D721Med (cell line): ENCODE results near the gene ERC2.

Experiments
- DNase-seq: peaks from one replicate; pipeline ENCODE4 v3.0.0; 2011; ENCODE audit warnings: low spot score; ENCODE audit not compliant: insufficient read length
- FAIRE-seq: peaks from 2 replicates; lab custom pipeline; 2011; peaks lifted over from hg19 to GRCh38; lab: Jason Lieb, UNC
- CTCF ChIP-seq: IDR thresholded peaks from 2 replicates; pipeline ENCODE4 v1.5.1; 2012; ENCODE audit warnings: mild to moderate bottlenecking, control low read depth; ENCODE audit not compliant: insufficient read depth; ENCODE audit errors: missing control alignments

Gene ERC2

GRCh38 chr3:55951388-55951787, 516.9 kb downstream of the ERC2 start:
- TF ChIP-seq CTCF, result no peak
- DNase-seq, result no peak
- no peak for FAIRE-seq

DNA sequence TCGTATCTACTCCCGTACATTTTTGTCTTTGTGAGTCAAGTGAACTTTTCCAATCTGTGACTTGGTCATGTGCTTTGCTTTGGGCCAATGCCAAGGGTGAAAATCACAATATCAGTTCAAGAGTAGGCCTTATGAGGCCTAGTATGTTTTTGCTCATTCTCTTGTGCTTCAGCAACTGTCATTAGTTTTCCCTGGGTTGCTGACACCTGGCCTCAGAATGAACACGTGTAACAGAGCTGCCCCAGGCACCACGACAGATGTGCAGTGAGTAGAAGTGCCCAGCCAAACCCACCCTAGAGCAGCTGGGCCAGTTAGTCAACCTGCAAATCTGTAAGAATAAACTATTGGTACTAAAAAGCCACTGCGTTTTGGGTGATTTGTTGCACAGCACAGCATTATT, 520.9 kb downstream of the ERC2 start:
- no peak for TF ChIP-seq CTCF
- DNase-seq, result no peak
- no peak for FAIRE-seq

DNA sequence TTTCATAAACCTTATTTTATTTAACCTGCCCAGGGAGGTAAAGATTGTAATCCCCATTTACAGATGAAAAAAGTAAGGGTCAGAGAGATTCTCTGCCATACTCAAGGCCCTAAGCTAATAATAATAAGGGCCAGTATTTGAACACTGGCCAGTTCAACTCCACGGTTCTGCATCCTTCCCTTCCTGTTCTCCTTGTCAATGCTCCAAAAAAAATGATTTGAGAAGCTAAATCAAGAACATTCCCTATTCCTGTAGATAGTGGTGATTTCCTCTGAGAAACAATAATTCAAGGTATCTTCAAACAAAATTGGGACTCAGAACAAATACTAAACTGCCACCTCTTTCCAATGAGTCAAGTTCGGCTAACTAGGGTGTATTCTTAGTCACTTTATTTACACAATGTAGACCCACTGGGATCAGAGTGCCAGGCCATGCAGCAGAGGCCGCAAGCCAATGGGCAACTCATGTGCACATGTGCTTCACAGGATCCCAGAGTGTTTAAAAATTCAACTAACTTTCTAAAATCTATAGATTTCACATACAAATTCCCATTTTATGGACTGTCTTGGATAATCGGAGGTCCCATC, 521.6 kb downstream of the ERC2 start:
- no peak for TF ChIP-seq CTCF
- DNase-seq (no peak), FAIRE-seq (no peak)

- FAIRE-seq (no peak), DNase-seq (no peak)
- no peak for TF ChIP-seq CTCF
These were observed 525.4 kb downstream of the ERC2 start for GRCh38 chr3:55942868-55943267.

- DNase-seq (no peak), FAIRE-seq (no peak)
These were observed 529.0 kb downstream of the ERC2 start for GRCh38 chr3:55939287-55939686.

GRCh38 chr3:55937301-55937700, 531.0 kb downstream of the ERC2 start:
- no peak for FAIRE-seq

More at GRCh38 chr3:55939287-55939686, 529.0 kb downstream of the ERC2 start:
- TF ChIP-seq CTCF, result no peak

More at GRCh38 chr3:55937301-55937700, 531.0 kb downstream of the ERC2 start:
- no peak for TF ChIP-seq CTCF
- no peak for DNase-seq
